ENCODE measurements around the gene LRPPRC.

Gene LRPPRC

GRCh38 chr2:43853141-43854081 lies 142.4 kb downstream of the LRPPRC start:
- no peak for DNase-seq

DNA sequence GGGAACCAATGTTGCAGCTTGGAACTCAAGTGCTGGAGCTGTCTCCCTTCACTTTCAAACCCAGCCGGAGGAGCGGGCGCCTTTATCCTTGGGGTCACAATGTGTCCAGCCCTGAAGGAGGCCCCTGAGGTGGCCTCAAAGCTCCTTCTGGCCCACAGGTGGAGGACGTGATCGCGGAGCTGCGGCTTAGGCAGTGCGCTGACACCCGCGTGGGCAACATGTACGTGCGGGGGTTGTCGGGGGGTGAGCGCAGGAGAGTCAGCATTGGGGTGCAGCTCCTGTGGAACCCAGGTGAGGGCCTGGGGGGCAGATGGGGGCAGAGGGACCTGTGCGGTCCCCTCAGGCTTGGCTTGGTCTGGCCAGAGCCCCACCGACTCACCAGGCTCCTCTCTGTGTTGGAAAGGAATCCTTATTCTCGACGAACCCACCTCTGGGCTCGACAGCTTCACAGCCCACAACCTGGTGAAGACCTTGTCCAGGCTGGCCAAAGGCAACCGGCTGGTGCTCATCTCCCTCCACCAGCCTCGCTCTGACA lies 143.5 kb downstream of the LRPPRC start:
- no peak for DNase-seq

DNA sequence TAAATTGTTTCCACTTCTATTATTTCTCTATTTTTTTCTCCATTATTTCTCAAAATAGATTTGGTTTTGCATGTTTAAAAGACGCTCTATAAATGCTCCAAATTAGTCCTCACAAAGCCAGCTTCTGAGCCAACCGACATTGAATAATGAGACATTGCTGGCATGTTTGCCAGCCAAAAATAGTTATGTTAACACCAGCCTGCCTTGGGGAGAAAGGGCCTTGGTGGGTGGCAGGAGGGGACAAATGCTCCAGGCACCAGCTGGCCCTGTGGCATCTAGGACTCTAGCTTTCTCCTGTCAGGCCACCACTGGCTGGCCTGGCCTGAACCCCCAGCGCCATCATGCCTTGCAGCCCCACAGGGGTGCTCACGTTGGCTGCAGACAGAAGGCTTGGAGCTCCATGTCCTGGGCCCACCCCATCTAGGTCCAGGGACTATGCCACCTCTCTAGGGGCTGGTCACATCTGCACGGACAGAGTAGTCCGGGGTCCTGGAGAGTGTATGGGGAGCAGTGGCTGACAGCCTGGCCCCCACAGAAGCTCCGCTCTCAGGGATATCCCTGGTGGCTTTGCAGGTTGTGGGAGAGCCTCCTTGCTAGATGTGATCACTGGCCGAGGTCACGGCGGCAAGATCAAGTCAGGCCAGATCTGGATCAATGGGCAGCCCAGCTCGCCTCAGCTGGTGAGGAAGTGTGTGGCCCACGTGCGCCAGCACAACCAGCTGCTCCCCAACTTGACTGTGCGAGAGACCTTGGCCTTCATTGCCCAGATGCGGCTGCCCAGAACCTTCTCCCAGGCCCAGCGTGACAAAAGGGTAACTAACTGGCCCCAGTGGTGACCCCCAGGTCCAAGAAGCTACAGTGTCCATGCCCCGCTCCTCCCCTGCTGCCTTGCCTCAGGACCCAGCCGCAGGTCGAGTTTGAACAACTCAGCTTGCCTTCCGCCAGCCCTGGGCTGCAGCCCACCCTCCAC lies 144.5 kb downstream of the LRPPRC start:
- no peak for DNase-seq

- DNase-seq, result no peak
Measured at GRCh38 chr2:43848214-43848613, 147.6 kb downstream of the LRPPRC start.

GRCh38 chr2:43846140-43846793 lies 149.5 kb downstream of the LRPPRC start:
- no peak for DNase-seq

DNA sequence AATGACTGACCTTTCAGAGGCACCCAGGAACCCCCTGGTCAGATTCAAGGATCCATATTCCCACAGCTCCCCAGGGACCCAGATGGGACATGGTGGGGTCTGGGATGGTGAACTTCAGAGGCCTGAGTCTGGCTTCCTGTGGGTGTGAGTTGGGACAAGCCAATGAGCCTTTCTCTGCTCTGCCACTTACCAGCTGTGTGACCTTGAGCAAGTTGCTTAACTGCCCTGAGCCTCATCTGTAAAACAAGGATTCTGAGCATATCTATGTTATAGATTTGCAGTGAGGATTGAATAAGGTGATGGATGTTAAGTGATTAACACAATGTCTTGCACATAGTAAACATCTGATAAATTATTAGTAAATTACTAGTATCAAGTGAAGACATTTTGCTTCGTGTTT lies 150.6 kb downstream of the LRPPRC start:
- DNase-seq, result no peak

- no peak for DNase-seq
Measured at GRCh38 chr2:43842866-43843226, 152.9 kb downstream of the LRPPRC start.

DNA sequence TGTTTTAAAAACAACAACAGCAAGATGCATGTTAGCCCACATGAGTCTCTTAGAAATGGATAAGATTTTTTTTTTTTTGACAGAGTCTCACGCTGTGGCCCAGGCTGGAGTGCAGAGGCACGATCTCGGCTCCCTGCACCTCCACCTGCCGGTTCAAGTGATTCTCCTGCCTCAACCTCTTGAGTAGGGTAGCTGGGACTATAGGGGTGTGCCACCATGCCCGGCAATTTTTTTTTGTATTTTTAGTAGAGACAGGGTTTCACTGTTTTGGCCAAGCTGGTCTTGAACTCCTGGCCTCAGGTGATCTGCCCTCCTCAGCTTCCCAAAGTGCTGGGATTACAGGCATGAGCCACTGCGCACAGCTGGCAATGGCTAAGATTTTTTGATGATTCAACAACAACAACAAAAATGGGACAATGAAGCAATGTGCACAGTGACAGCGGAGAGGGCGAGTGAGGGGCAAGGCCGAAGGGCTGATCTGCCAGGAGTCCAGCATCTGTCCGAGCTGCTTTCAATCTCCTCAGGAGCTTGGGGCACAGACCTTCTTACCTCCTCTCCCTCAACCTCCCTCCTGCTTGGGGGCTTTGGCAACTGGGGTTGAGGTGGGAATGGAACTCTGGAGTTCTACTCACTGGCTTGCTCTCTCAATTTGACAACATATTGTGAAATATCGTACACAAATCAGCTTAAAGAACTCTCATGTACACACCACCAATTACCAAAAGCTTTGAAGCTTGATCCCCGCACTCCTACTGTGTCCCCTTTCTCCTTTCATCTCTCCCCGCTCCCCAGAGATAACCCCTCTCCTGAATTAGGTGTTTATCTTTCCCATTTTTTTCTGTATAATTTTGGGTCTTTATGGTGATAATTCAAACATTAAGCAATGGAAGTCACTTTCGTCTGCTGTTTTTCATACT lies 153.6 kb downstream of the LRPPRC start:
- no peak for DNase-seq

DNA sequence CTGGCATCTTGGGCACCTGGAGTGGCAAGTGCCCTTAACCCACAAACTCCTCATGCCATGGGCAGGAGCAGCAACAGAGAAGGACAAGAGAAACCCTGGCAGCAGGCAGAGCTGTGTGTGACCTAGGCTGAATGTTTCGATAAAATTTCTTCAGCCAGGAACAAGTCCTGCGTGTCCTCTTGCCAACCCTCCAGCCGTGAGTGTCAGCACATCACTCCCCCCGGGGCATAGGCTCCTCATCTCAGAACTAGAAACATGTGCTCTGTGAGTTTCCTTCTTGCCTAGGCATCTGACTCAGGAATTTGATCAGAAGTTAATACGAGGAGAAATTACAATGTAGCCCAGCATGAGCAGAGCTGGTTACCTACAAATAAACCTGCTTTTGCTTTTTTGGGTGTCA lies 154.8 kb downstream of the LRPPRC start:
- DNase-seq, result no peak

DNA sequence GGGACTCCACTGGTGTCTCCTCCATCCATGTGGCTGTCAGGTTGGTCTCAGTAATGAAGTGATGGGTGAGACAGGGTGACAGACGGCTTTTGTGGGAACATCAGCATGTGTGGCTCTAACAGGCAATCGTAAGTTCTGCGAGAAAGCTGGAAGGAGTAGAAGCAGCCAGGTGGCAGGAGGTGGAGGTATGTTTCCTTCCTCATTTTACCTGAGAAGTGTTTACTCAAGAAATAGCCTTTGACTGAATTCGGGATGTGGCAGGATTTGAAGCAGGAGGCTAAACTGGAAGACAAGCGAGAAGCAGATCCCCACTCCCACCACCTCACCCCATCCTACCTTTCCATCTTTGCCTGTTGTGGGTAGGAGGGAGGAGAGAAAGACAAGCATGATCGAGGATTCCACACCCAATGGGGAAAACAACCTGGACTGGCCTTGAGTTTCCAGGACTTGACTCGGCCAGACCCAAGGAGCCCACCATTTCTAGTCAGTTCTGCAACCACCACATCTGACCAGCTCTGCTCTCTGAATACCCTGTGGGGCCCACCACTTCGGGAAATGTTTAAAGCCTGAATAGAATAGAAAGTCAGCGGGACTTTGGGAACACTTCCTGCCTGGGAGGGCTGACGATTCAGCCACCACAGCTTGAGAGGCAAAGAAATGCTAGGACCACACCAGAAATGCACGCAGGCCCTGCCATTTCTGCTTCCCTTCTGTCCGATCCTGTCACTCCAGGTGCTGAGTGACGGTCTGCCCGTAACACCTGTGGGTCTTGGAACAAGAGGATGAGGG lies 155.8 kb downstream of the LRPPRC start:
- DNase-seq, result no peak

DNA sequence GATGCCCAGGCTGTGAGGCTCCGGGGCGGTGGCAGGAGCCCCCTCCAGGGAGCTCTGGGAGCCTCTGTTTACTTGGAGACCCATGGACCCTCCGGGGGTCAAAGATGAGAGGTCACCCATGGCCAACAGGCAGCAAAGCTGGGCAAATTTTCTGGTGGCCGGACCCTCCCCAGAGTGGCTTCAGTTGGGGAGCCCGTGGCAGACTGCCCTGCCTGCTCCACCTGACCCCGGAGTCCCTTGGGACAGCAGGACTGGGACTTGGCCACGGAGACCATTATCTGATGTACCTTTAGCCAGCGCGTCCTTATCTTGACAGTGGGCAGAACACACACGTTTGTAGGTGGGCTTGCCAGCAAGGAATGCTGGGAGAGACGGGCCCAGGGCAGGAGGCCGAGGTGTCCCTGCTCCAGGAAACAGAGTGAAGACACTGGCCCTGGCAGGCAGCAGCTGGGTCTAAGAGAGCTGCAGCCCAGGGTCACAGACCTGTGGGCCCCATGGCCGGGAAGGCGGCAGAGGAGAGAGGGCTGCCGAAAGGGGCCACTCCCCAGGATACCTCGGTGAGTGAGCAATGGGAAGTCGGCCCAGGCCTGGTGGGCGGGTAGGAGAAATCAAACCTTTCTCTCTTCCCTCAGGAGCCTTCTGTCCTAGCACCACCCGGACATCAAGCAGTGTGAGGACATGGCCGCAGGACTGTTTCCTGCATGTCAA lies 157.1 kb downstream of the LRPPRC start, which contains the start of the genes ABCG5 and ABCG8:
Gene ABCG5, minus strand, starts transcription at position 280 of the 708 bp plus-strand sequence. Its CDS starts 160 bp downstream, at position 120.
Gene ABCG8, plus strand, starts transcription at position 412 of the 708 bp plus-strand sequence. Its CDS starts 83 bp downstream, at position 495.
- no peak for DNase-seq

DNA sequence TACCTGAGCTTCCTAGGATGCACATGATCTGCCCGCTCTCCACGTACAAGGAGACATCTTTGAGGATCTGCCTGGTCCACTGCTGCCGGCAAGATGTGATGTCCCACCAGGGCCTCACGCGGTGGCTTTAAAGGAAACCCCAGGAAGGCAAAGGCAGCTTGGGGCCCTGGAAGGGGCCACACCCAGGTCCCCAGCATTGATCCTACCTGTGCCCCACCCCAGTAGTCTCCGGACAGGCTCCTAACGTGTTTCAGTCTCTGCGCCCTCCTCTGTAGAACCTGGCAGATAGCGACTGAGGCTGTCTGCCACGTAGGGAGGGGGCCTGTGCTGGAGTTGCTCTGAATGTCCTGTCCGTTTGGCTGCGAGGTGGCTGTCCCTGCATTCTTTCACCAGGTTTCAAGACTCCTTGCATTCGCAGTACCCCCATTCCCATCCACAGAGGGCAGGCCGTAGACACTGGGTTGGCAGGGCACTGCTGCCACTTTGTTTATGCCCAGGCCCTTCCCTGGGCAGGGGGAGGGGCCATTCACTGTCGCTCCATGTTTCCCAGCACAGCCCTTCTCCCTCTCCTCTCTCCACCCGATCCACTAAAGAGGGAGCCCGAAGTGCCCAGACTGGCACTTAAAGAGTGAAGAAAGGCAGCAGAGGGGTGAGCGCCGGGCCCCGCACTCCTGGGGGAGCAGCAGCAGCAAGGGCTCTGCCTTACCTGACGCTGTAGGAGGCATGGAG lies 157.8 kb downstream of the LRPPRC start:
- DNase-seq, result no peak

DNA sequence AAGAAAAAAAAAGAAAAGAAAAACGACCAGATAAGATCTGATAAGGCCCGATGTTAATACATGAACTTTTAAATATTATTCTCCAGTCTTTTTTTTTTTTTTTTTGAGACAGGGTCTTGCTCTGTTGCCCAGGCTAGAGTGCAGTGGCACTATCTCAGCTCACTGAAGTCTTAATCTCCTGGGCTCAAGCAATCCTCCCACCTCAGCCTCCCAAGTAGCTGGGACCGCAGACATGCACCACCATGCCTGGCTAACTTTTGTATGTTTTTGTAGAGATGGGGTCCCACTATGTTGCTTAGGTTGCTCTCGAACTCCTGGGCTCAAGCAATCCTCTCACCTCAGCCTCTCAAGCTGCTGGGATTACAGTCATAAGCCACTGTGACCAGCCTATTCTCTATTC lies 158.8 kb downstream of the LRPPRC start:
- DNase-seq, result no peak

All from activated CD4-positive, alpha-beta T cell treated with anti-CD3 and anti-CD28 coated beads, Interleukin-2, amount 50 U/mL, for 48 hours (primary cell).